AG09319 (cell line): ENCODE measurements around the gene CWC22.

Experiments
- DNase-seq: peaks from one replicate; pipeline ENCODE4 v3.0.0-alpha.2; 2010; ENCODE audit warnings: low read depth; ENCODE audit errors: extremely low read depth
- CTCF ChIP-seq: IDR thresholded peaks from 2 replicates; pipeline ENCODE4 v1.5.1; 2011; ENCODE audit warnings: low read depth, mild to moderate bottlenecking, inconsistent platforms, low read length, moderate library complexity

Gene CWC22

GRCh38 chr2:179990676-179991317 lies 16.3 kb downstream of the CWC22 start:
- DNase-seq, result no peak
- no peak for TF ChIP-seq CTCF

DNA sequence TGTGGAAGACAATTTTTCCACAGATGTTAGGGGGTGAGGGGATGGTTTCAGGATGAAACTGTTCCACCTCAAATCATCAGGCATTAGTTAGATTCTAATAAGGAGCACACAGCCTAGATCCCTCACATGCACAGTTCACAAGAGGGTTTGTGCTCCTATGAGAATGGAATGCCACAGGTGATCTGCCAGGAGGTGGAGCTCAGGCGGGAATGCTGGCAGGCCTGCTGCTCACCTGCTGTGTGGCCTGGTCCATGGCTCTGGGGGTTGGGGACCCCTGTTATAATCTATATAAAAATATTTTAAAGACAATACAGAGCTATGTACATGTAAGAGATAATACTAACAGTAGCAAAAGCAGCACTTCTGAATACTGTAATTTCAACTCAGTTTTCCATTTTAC lies 19.2 kb downstream of the CWC22 start:
- DNase-seq, result no peak
- TF ChIP-seq CTCF, result no peak

GRCh38 chr2:179985163-179985820 lies 21.8 kb downstream of the CWC22 start:
- DNase-seq, result no peak
- TF ChIP-seq CTCF, result no peak

DNA sequence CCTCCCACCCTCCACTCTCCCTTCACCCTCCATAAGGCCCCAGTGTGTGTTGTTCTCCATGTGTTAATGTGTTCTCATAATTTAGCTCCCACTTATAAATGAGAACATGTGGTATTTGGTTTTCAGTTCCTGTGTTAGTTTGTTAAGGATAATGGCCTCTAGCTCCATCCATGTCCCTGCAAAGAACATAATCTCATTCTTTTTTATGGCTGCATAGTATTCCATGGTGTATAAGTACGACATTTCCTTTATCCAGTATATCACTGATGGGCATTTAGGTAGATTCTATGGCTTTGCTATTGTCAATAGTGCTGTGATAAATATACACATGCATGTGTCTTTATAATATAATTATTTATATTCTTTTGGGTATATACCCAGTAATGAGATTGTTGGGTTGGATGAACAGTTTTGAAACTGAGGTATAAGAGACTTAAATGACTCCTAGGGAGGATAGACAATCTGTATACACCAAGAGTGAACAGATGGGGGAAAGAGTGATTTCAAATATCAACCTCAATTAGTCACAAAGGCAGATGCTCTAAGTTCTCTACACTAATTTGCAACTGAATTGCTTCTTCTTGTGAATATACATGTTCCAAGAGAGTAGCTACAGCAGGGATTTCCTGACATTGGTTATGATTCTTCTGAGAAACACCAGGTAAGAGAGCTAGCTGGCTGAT lies 23.7 kb downstream of the CWC22 start:
- no peak for TF ChIP-seq CTCF
- DNase-seq, result no peak

DNA sequence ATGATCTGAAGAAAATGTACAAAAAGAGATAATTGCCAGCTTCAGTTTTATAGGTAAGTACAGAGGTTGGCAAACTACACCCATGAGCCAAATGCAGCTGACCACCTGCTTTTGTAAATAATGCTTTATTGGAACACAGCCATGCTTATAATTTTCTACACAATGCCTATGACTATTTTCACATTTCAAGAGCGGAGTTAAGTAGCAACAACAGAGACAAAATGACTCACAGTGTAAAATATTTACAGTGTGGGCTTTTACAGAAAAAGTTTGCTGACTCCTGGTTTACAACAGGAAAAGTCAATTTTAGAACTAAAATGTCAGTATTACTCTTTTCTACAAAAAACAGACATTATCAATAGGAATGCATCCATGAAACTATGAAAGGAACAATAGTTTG lies 26.0 kb downstream of the CWC22 start:
- no peak for TF ChIP-seq CTCF
- no peak for DNase-seq

DNA sequence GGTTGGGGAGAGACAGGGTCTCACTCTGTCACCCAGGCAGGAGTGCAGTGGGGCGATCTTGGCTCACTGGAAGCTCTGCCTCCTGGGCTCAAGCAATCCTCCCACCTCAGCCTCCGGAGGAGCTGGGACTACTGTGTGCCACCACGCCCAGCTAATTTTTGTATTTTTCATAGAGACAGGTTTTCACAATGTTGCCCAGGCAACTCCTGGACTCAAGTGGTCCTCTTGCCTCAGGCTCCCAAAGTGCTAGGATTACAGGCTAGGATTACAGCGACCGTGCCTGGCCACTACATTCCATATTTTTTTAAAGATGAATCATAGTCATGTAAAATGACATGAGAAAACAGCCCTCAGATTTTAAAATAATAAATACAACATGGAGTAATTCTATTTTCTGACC lies 32.3 kb downstream of the CWC22 start:
- TF ChIP-seq CTCF, result no peak
- no peak for DNase-seq

GRCh38 chr2:179966778-179967394 lies 40.2 kb downstream of the CWC22 start:
- no peak for DNase-seq
- no peak for TF ChIP-seq CTCF
